IMR-90 (cell line): Measurements from ENCODE around the gene ERICH6. TPM values are rescaled to one million over a fixed set of nuclear protein-coding genes. Genes with fewer than 3 reads are reported as not detected.

ENCODE experiments used
- ATAC-seq: fragments of 200-7000 bp; cut with Tn5 transposase; 2 replicates; pipeline ENCODE4 v1.9.1; 2020; ENCODE audit warnings: low read depth, mild to moderate bottlenecking, moderate library complexity
- BruUV-seq: library from RNA; stranded (reverse); fragments of 400-500 nt; replicated peaks from 2 replicates; lab custom pipeline; 2021; lab: Mats Ljungman, UMichigan
- CTCF ChIA-PET: fragments of 300-600 bp; formaldehyde crosslinking; extraction: SDS; loops from one replicate; lab custom pipeline; 2021; ENCODE audit warnings: antibody characterized with exemption; lab: Yijun Ruan, JAX
- POLR2A ChIA-PET: fragments of 300-600 bp; sonication (Branson Sonifier 250); formaldehyde crosslinking; loops from one replicate; lab custom pipeline; 2022; ENCODE audit warnings: antibody characterized with exemption; ENCODE audit not compliant: unreplicated experiment; lab: Charles Lee
- DNase-seq: peaks from one replicate; pipeline ENCODE4 v3.0.0; 2013
- H2AFZ ChIP-seq: replicated peaks from 2 replicates; pipeline ENCODE3; 2013; ENCODE audit warnings: low read length, mild to moderate bottlenecking; ENCODE audit not compliant: poor library complexity
- H2AK5ac ChIP-seq: 2 replicates; pipeline ENCODE4 v1.6.1; 2013; ENCODE audit warnings: low read depth, low read length, inconsistent platforms
- H2AK9ac ChIP-seq: replicated peaks from 2 replicates; pipeline ENCODE3; 2013; ENCODE audit warnings: mild to moderate bottlenecking, low read depth, low read length, moderate library complexity; ENCODE audit not compliant: poor library complexity
- H2BK120ac ChIP-seq: 2 replicates; pipeline ENCODE4 v1.6.1; 2013; ENCODE audit warnings: low read depth, low read length, inconsistent platforms
- H2BK15ac ChIP-seq: 3 replicates; pipeline ENCODE4 v1.6.1; 2013; ENCODE audit warnings: low read depth, low read length, inconsistent platforms
- H2BK20ac ChIP-seq: 2 replicates; pipeline ENCODE4 v1.6.1; 2013; ENCODE audit warnings: low read depth, mild to moderate bottlenecking, inconsistent platforms, low read length, moderate library complexity
- H2BK5ac ChIP-seq: 2 replicates; pipeline ENCODE4 v1.6.1; 2013; ENCODE audit warnings: mild to moderate bottlenecking, low read depth, low read length, inconsistent platforms; ENCODE audit not compliant: poor library complexity, severe bottlenecking
- H3K14ac ChIP-seq: replicated peaks from 2 replicates; pipeline ENCODE4 v1.6.1; 2013; ENCODE audit warnings: low read depth, low read length, inconsistent platforms
- H3K18ac ChIP-seq: 2 replicates; pipeline ENCODE4 v1.6.1; 2013; ENCODE audit warnings: low read depth, low read length, control low read depth
- H3K23ac ChIP-seq: 2 replicates; pipeline ENCODE4 v1.6.1; 2013; ENCODE audit warnings: low read depth, low read length, inconsistent platforms
- H3K27ac ChIP-seq: 2 replicates; pipeline ENCODE4 v1.5.1; 2013; ENCODE audit warnings: mild to moderate bottlenecking, control low read depth, low read length; ENCODE audit not compliant: insufficient read depth
- H3K27me3 ChIP-seq: 2 replicates; pipeline ENCODE4 v1.6.1; 2013; ENCODE audit warnings: low read length; ENCODE audit not compliant: control insufficient read depth, insufficient read depth
- H3K36me3 ChIP-seq: 2 replicates; pipeline ENCODE4 v1.6.1; 2013; ENCODE audit warnings: low read length, mixed read lengths; ENCODE audit not compliant: control insufficient read depth, insufficient read depth
- H3K4ac ChIP-seq: 2 replicates; pipeline ENCODE4 v1.6.1; 2013; ENCODE audit warnings: low read depth, low read length, inconsistent platforms
- H3K4me1 ChIP-seq: 2 replicates; pipeline ENCODE4 v1.6.1; 2013; ENCODE audit warnings: low read length, mixed read lengths; ENCODE audit not compliant: control insufficient read depth, insufficient read depth
- H3K4me2 ChIP-seq: 2 replicates; pipeline ENCODE4 v1.6.1; 2013; ENCODE audit warnings: low read depth, mild to moderate bottlenecking, control low read depth, low read length, moderate library complexity
- H3K4me3 ChIP-seq: 2 replicates; pipeline ENCODE4 v1.5.1; 2013; ENCODE audit warnings: low read depth, mild to moderate bottlenecking, control low read depth, low read length, moderate library complexity; ENCODE audit not compliant: insufficient read depth
- H3K56ac ChIP-seq: 2 replicates; pipeline ENCODE4 v1.6.1; 2013; ENCODE audit warnings: low read length, inconsistent platforms; ENCODE audit not compliant: insufficient read depth; ENCODE audit errors: extremely low read depth
- H3K79me1 ChIP-seq, 2 experiments: 2 replicates each; pipeline ENCODE4 v1.6.1; 2013; ENCODE audit warnings: low read length in 2 of 2, inconsistent platforms in 1 of 2, low read depth in 1 of 2
- H3K9ac ChIP-seq: 2 replicates; pipeline ENCODE4 v1.6.1; 2013; ENCODE audit warnings: low read depth, low read length, control low read depth
- H3K9me1 ChIP-seq: 2 replicates; pipeline ENCODE4 v1.6.1; 2013; ENCODE audit warnings: low read length, inconsistent platforms; ENCODE audit not compliant: insufficient read depth
- H3K9me3 ChIP-seq: 2 replicates; pipeline ENCODE4 v1.6.1; 2013; ENCODE audit warnings: low read length; ENCODE audit not compliant: control insufficient read depth, insufficient read depth
- H4K20me1 ChIP-seq: 2 replicates; pipeline ENCODE4 v1.6.1; 2013; ENCODE audit warnings: low read length, inconsistent platforms; ENCODE audit not compliant: insufficient read depth
- H4K5ac ChIP-seq: 2 replicates; pipeline ENCODE4 v1.6.1; 2013; ENCODE audit warnings: mild to moderate bottlenecking, low read depth, low read length, control low read depth
- H4K8ac ChIP-seq, 2 experiments: 2 replicates each; pipeline ENCODE4 v1.6.1; 2013; ENCODE audit warnings: low read depth in 2 of 2, low read length in 2 of 2, control low read depth in 1 of 2, inconsistent platforms in 1 of 2
- H4K91ac ChIP-seq: 2 replicates; pipeline ENCODE4 v1.6.1; 2013; ENCODE audit warnings: low read depth, low read length, inconsistent platforms; ENCODE audit not compliant: insufficient read depth
- BHLHE40 ChIP-seq: fragments of 150-350 bp; IDR thresholded peaks from 2 replicates; pipeline ENCODE4 v1.6.1; 2016; ENCODE audit warnings: mild to moderate bottlenecking, low read depth, low read length
- CEBPB ChIP-seq: IDR thresholded peaks from 2 replicates; pipeline ENCODE4 v1.6.1; 2012; ENCODE audit warnings: low read depth, low read length, improper control_type of control experiment
- CHD1 ChIP-seq: IDR thresholded peaks from 2 replicates; pipeline ENCODE4 v1.6.1; 2012; ENCODE audit warnings: low read depth, low read length, improper control_type of control experiment
- FOS ChIP-seq: fragments of 150-350 bp; IDR thresholded peaks from 2 replicates; pipeline ENCODE4 v1.6.1; 2016; ENCODE audit warnings: low read depth, low read length
- MAFK ChIP-seq: IDR thresholded peaks from 2 replicates; pipeline ENCODE4 v1.6.1; 2012; ENCODE audit warnings: low read depth, low read length, improper control_type of control experiment
- MAZ ChIP-seq: IDR thresholded peaks from 2 replicates; pipeline ENCODE4 v1.6.1; 2012; ENCODE audit warnings: low read depth, mild to moderate bottlenecking, low read length, improper control_type of control experiment, moderate library complexity, borderline replicate concordance
- MXI1 ChIP-seq: IDR thresholded peaks from 2 replicates; pipeline ENCODE4 v1.6.1; 2012; ENCODE audit warnings: low read depth, mild to moderate bottlenecking, low read length, moderate library complexity, borderline replicate concordance
- NFE2L2 ChIP-seq: fragments of 150-350 bp; IDR thresholded peaks from 2 replicates; pipeline ENCODE4 v1.6.1; 2016; ENCODE audit warnings: low read depth, mild to moderate bottlenecking, low read length
- POLR2A ChIP-seq: IDR thresholded peaks from 2 replicates; pipeline ENCODE4 v1.6.1; 2012; ENCODE audit warnings: mild to moderate bottlenecking, low read depth, low read length
- RAD21 ChIP-seq: IDR thresholded peaks from 2 replicates; pipeline ENCODE4 v1.6.1; 2012; ENCODE audit warnings: low read length, improper control_type of control experiment
- RCOR1 ChIP-seq: IDR thresholded peaks from 2 replicates; pipeline ENCODE4 v1.6.1; 2012; ENCODE audit warnings: mild to moderate bottlenecking, low read length, improper control_type of control experiment; ENCODE audit not compliant: insufficient replicate concordance
- RFX5 ChIP-seq: IDR thresholded peaks from 2 replicates; pipeline ENCODE4 v1.8.0; 2012; ENCODE audit warnings: low read depth, mild to moderate bottlenecking, low read length, moderate library complexity
- SMC3 ChIP-seq: fragments of 150-350 bp; IDR thresholded peaks from 2 replicates; pipeline ENCODE4 v1.6.1; 2016; ENCODE audit warnings: low read depth, mild to moderate bottlenecking, antibody characterized with exemption, low read length, moderate library complexity
- WGBS, 2 experiments: methylation state at CpG; one replicate each; pipeline versions ENCODE4 v1.1.5 to v1.1.7; 2013; ENCODE audit warnings: missing lambda C conversion rate in 2 of 2; ENCODE audit not compliant: insufficient read length in 1 of 2; ENCODE audit errors: extremely low coverage in 2 of 2; 5-methylcytosine and 5-hydroxymethylcytosine counted together
- dilution Hi-C: fragments of 300-500 bp; cut with HindIII; formaldehyde crosslinking; loops from one replicate; pipeline ENCODE4 v1.14.3; 2018; ENCODE audit warnings: low sequenced_read_pairs; ENCODE audit not compliant: unreplicated experiment
- in situ Hi-C: fragments of 300-500 bp; cut with MboI; formaldehyde crosslinking; loops from 3 replicates; pipeline ENCODE4 v1.14.3; 2019; ENCODE audit warnings: low sequenced_read_pairs, inconsistent platforms, mixed read lengths
- intact Hi-C: fragments of 100-400 bp; cut with micrococcal nuclease; formaldehyde crosslinking; loops from 2 replicates; pipeline ENCODE4 v1.10.0; 2022
- polyA plus RNA-seq, 3 experiments: library from polyadenylated mRNA; depleted of rRNA; stranded (reverse); fragments of >200 nt; gene quantifications; 2 replicates each; pipeline ENCODE4 v1.2.3, GENCODE V29; 2012; ENCODE audit warnings: low replicate concordance in 1 of 3
- total RNA-seq: library from RNA; depleted of rRNA; stranded (reverse); fragments of >200 nt; gene quantifications from 2 replicates; pipeline ENCODE4 v1.2.3, GENCODE V29; 2012
- TF ChIP-seq, protein P1 (sequence below): fragments of 150-350 bp; IDR thresholded peaks from 2 replicates; pipeline ENCODE4 v1.6.1; 2016; ENCODE audit warnings: low read depth, mild to moderate bottlenecking, low read length, moderate library complexity, borderline replicate concordance
- TF ChIP-seq, protein P2 (sequence below): fragments of 150-350 bp; IDR thresholded peaks from 2 replicates; pipeline ENCODE4 v1.6.1; 2017; ENCODE audit warnings: mild to moderate bottlenecking, antibody characterized with exemption, low read length, low read depth

The ERICH6 gene
- total and polyA plus RNA-seq, 2 of the 4 experiments (the other 2 are of a cell fraction) = under 0.01 TPM; not detected in 1

DNA sequence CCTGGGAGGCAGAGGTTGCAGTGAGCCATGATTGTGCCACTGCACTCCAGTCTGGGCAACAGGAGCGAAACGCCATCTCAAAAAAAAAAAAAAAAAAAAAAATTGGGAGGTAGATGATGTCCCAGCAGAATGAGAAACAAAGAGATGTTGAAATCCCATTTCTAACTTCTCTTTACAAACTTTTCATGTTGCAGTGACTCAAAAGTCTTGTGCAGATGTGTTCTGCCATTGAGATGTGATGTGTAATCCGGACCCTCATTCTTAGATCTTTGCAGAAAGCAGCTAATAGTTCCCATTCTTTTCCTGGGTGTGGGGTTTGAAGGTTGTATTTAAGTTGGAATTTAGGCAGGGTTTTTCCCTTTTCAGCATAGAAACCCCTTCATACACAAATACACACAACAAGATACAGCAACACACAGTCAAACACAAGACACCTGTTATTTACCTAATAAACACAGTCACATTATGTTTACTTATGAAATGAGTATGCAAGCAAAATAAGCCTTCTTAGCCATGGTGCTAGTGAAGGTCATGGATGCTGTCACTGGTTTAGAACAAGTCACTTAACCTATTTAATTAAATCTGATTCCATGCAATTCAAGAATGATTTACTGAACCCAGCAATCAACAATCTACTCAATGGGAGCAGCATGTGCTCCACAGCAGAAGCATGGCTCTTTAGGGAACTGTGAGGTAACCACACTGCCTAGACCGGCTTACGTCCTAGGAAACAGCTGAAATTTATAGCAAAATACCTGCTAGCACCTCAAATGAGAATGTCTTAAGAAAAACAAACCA is 44.4 kb upstream of the ERICH6 start:
- H3K56ac ChIP-seq = no peak overlapping the region
- in situ Hi-C loops = no loop called here
- peaks cover 31% of the 10 kb centered on the region for H3K9me1 ChIP-seq
- H3K27ac ChIP-seq = no peak overlapping the region
- H3K4me1 ChIP-seq = peaks cover 18% of the 10 kb centered on the region
- no peak overlapping the region for H2AK9ac ChIP-seq
- no peak overlapping the region for H3K4ac ChIP-seq
- no peak overlapping the region for H4K8ac ChIP-seq
- ChIA-PET CTCF (interaction anchor here (1.5 kb wide), 1 partner anchor 40 kb away, joined by 5 read pairs; no protein-coding TSS in a partner anchor), POLR2A (no interaction called here)
- intact Hi-C loops = no loop called here
- no peaks in the 10 kb centered on the region for H3K9me3 ChIP-seq
- H3K23ac ChIP-seq = no peak overlapping the region
- H2BK15ac ChIP-seq = no peak overlapping the region
- WGBS, 2 experiments = no CpG with 5 or more reads among the region's 5 CpGs
- no peaks in the 10 kb centered on the region for H3K27me3 ChIP-seq
- no peak overlapping the region for H2BK120ac ChIP-seq
- no peak overlapping the region for H4K5ac ChIP-seq
- no peak overlapping the region for H3K4me2 ChIP-seq
- no peak overlapping the region for H2BK5ac ChIP-seq
- ATAC-seq = no peak
- no TSS peak for BruUV-seq
- dilution Hi-C loops = no loop called here
- peaks cover 37 to 89% of the 10 kb centered on the region in 2 experiments for H3K79me1 ChIP-seq
- no peak overlapping the region for H3K14ac ChIP-seq
- H4K20me1 ChIP-seq = peaks cover 87% of the 10 kb centered on the region
- H2AFZ ChIP-seq = no peak overlapping the region
- no peak overlapping the region for H2BK20ac ChIP-seq
- no peak overlapping the region for H3K9ac ChIP-seq
- peaks cover 1% of the 10 kb centered on the region; the same call in 1 of the 2 replicates for H3K36me3 ChIP-seq
- H4K91ac ChIP-seq = no peak overlapping the region
- H3K4me3 ChIP-seq = no peak overlapping the region
- DNase-seq = no peak
- no peak overlapping the region for H2AK5ac ChIP-seq
- no peak overlapping the region for H3K18ac ChIP-seq
- TF ChIP-seq CEBPB = no peak
- no peak for TF ChIP-seq MAFK
- no peak for TF ChIP-seq BHLHE40
- TF ChIP-seq MXI1 = no peak
- TF ChIP-seq FOS = no peak
- TF ChIP-seq CHD1 = no peak
- no peak for TF ChIP-seq SMC3
- TF ChIP-seq MAZ = no peak
- TF ChIP-seq RAD21 = no peak
- TF ChIP-seq RCOR1 = no peak
- no peak for TF ChIP-seq NFE2L2
- TF ChIP-seq, protein P1, sequence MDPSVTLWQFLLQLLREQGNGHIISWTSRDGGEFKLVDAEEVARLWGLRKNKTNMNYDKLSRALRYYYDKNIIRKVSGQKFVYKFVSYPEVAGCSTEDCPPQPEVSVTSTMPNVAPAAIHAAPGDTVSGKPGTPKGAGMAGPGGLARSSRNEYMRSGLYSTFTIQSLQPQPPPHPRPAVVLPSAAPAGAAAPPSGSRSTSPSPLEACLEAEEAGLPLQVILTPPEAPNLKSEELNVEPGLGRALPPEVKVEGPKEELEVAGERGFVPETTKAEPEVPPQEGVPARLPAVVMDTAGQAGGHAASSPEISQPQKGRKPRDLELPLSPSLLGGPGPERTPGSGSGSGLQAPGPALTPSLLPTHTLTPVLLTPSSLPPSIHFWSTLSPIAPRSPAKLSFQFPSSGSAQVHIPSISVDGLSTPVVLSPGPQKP = no peak
- no peak for TF ChIP-seq POLR2A
- no peak for TF ChIP-seq RFX5
- TF ChIP-seq, protein P2, sequence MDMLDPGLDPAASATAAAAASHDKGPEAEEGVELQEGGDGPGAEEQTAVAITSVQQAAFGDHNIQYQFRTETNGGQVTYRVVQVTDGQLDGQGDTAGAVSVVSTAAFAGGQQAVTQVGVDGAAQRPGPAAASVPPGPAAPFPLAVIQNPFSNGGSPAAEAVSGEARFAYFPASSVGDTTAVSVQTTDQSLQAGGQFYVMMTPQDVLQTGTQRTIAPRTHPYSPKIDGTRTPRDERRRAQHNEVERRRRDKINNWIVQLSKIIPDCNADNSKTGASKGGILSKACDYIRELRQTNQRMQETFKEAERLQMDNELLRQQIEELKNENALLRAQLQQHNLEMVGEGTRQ = no peak
